IPS-15b (cell line): ENCODE measurements around the gene APH1B.

Experiments
- H3K27me3 ChIP-seq: one replicate; pipeline ENCODE4 v1.6.1; 2013; ENCODE audit warnings: low read length; ENCODE audit not compliant: control insufficient read depth, insufficient read depth
- H3K36me3 ChIP-seq: one replicate; pipeline ENCODE4 v1.6.1; 2013; ENCODE audit warnings: low read length; ENCODE audit not compliant: control insufficient read depth, insufficient read depth
- H3K4me1 ChIP-seq: one replicate; pipeline ENCODE4 v1.6.1; 2013; ENCODE audit warnings: mild to moderate bottlenecking, low read length; ENCODE audit not compliant: control insufficient read depth, insufficient read depth
- H3K4me3 ChIP-seq: one replicate; pipeline ENCODE4 v1.5.1; 2013; ENCODE audit warnings: low read depth, low read length
- H3K9ac ChIP-seq: one replicate; pipeline ENCODE4 v1.6.1; 2013; ENCODE audit warnings: low read depth, mild to moderate bottlenecking, low read length
- H3K9me3 ChIP-seq: one replicate; pipeline ENCODE4 v1.6.1; 2013; ENCODE audit warnings: mild to moderate bottlenecking, low read length; ENCODE audit not compliant: control insufficient read depth, insufficient read depth

Gene APH1B

GRCh38 chr15:63321462-63321861 lies 44.1 kb downstream of the APH1B start:
- Histone ChIP-seq H3K9me3 (no peaks in the 10 kb centered on the region), H3K4me3 (no peak overlapping the region), H3K4me1 (peaks cover 7% of the 10 kb centered on the region), H3K27me3 (no peaks in the 10 kb centered on the region), H3K9ac (no peak overlapping the region), H3K36me3 (no peaks in the 10 kb centered on the region)

GRCh38 chr15:63322541-63322940 lies 45.1 kb downstream of the APH1B start:
- Histone ChIP-seq H3K9ac (no peak overlapping the region), H3K4me1 (peaks cover 5% of the 10 kb centered on the region), H3K27me3 (no peaks in the 10 kb centered on the region), H3K4me3 (no peak overlapping the region), H3K9me3 (no peaks in the 10 kb centered on the region), H3K36me3 (no peaks in the 10 kb centered on the region)

DNA sequence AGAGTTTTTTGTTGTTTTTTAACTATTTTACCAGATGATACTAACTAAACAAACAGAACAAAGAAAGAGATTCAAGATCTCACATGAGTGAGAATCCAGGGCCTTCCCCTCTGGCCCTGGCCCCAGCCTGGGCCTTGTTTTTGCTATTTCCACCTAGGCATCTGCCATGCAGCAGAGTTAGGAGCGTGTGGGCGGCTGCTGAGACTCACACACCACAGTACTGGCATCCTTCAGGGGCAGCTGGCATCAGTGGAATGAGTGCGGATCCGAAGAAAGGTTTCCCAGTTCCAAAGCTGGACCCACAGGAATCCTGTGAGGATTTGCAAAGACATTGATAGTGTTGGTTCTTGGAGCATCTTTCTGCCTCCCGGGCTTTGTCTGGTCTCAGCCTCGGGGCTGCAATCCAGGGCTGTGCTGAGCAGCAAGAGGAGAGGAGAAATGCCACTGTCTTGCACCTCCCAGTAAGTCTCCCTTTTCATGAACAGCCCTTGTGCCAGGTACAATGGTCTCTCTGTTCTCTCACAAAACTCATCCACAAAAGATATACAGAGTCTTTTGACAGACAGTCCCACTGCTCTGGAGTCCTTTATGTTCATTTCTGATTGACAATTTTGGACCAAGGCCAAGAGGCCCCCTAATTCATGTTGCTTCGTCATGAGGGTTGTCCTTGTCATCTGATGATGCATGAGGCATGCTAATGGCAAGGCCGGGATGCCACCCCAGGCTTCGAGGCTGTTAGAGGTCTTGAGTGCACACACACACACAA lies 46.6 kb downstream of the APH1B start:
- no peak overlapping the region for H3K9ac ChIP-seq
- no peaks in the 10 kb centered on the region for H3K27me3 ChIP-seq
- H3K36me3 ChIP-seq = no peaks in the 10 kb centered on the region
- H3K4me3 ChIP-seq = no peak overlapping the region
- peaks cover 5% of the 10 kb centered on the region for H3K4me1 ChIP-seq
- no peaks in the 10 kb centered on the region for H3K9me3 ChIP-seq

- Histone ChIP-seq H3K4me3 (no peak overlapping the region), H3K27me3 (no peaks in the 10 kb centered on the region), H3K9me3 (no peaks in the 10 kb centered on the region), H3K36me3 (no peaks in the 10 kb centered on the region), H3K9ac (no peak overlapping the region), H3K4me1 (peaks cover 5% of the 10 kb centered on the region)
Measured at GRCh38 chr15:63324770-63325169, 47.4 kb downstream of the APH1B start.

DNA sequence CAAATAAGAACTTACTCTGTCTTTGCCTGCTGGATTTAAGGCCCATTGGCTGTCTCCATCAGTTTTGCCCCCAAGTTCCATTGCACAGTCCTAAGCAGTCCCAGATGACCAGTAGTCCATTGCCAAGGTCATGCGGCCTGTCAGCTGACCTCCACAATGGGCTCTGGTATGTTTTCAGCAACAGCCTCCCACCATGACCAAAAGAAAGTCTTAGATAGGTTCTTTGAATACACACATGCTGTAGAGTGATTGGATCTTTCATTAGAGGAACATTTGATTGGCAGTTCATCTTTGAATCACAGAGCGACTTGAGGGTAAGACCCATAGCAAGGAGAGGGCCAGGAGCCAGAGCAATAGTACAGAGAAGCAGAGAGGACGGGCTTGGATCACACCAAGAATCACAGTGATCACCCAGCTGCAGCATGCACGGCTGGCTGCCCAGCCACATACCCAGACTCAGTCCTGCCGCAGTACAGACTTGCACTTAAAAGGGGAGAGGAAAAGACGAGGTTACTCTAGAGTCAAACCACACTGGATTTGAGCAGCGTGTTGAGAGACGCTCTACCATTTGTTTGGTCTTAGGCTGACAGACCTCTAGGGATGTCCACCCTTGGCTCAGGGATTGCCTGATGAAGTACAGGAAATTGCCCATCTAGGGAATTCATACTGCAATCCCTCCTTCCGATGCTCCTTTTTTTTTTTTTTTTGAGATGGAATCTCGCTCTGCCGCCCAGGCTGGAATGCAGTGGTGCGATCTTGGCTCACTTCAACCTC lies 50.4 kb downstream of the APH1B start:
- Histone ChIP-seq H3K4me3 (no peak overlapping the region), H3K9ac (no peak overlapping the region), H3K9me3 (no peaks in the 10 kb centered on the region), H3K27me3 (no peaks in the 10 kb centered on the region), H3K36me3 (no peaks in the 10 kb centered on the region), H3K4me1 (peaks cover 5% of the 10 kb centered on the region)

- Histone ChIP-seq H3K9me3 (no peaks in the 10 kb centered on the region), H3K4me3 (no peak overlapping the region), H3K36me3 (no peaks in the 10 kb centered on the region), H3K27me3 (no peaks in the 10 kb centered on the region), H3K4me1 (no peaks in the 10 kb centered on the region), H3K9ac (no peak overlapping the region)
Measured at GRCh38 chr15:63329567-63330350, 52.4 kb downstream of the APH1B start.

DNA sequence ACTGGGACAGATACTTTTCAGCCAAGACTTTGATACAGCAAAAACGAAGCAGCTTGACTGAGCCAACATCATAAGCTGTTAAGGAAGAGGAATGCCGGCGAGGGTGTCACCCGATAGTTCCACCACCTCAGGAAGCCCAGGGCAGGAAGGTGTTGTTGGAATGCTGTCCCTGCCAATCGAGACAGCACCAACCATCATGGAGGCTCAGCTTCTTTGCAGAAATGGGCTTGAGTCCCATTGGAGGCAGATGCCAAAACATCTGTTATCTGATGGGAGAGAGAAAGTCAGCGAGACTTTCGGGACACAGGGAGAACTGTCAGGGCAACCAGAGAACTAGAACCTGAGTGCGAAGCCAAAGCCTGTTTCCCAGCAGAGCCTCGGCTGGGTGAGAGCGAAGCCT lies 53.5 kb downstream of the APH1B start:
- H3K4me3 ChIP-seq = no peak overlapping the region
- H3K36me3 ChIP-seq = no peaks in the 10 kb centered on the region
- H3K9ac ChIP-seq = no peak overlapping the region
- no peaks in the 10 kb centered on the region for H3K4me1 ChIP-seq
- no peaks in the 10 kb centered on the region for H3K9me3 ChIP-seq
- no peaks in the 10 kb centered on the region for H3K27me3 ChIP-seq

- H3K27me3 ChIP-seq = no peaks in the 10 kb centered on the region
- H3K36me3 ChIP-seq = no peaks in the 10 kb centered on the region
- no peak overlapping the region for H3K9ac ChIP-seq
- H3K4me1 ChIP-seq = no peaks in the 10 kb centered on the region
- H3K4me3 ChIP-seq = no peak overlapping the region
- H3K9me3 ChIP-seq = no peaks in the 10 kb centered on the region
Measured at GRCh38 chr15:63331456-63331855, 54.1 kb downstream of the APH1B start.

GRCh38 chr15:63332367-63333124 lies 55.1 kb downstream of the APH1B start:
- Histone ChIP-seq H3K4me1 (no peaks in the 10 kb centered on the region), H3K9ac (no peak overlapping the region), H3K9me3 (no peaks in the 10 kb centered on the region), H3K27me3 (no peaks in the 10 kb centered on the region), H3K4me3 (no peak overlapping the region), H3K36me3 (no peaks in the 10 kb centered on the region)

DNA sequence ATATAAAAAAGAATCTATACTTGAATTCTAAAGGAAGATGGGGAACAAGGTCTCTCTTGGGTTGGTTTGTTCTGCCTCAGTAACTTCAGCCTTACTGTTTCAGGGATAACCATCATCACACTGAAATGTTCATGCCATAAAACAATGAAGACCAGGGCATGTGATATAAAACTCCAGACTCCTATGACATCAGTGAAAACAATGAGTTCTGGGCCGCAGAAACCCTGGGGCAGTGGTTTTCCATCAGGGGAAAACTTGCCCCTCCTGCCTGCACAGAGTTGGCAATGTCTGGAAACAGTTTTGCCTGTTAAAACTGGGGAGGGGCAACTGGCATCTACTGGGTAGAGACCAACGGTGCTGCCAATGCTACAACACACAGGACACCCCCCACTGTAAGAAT lies 57.4 kb downstream of the APH1B start:
- Histone ChIP-seq H3K36me3 (no peaks in the 10 kb centered on the region), H3K9me3 (no peaks in the 10 kb centered on the region), H3K9ac (no peak overlapping the region), H3K4me3 (no peak overlapping the region), H3K27me3 (no peaks in the 10 kb centered on the region), H3K4me1 (peaks cover 12% of the 10 kb centered on the region)

GRCh38 chr15:63335543-63336240 lies 58.3 kb downstream of the APH1B start:
- Histone ChIP-seq H3K9ac (no peak overlapping the region), H3K4me3 (no peak overlapping the region), H3K9me3 (no peaks in the 10 kb centered on the region), H3K4me1 (peaks cover 19% of the 10 kb centered on the region), H3K27me3 (no peaks in the 10 kb centered on the region), H3K36me3 (no peaks in the 10 kb centered on the region)
